ENCODE data around the gene ASCC2.

ASCC2 gene

DNA sequence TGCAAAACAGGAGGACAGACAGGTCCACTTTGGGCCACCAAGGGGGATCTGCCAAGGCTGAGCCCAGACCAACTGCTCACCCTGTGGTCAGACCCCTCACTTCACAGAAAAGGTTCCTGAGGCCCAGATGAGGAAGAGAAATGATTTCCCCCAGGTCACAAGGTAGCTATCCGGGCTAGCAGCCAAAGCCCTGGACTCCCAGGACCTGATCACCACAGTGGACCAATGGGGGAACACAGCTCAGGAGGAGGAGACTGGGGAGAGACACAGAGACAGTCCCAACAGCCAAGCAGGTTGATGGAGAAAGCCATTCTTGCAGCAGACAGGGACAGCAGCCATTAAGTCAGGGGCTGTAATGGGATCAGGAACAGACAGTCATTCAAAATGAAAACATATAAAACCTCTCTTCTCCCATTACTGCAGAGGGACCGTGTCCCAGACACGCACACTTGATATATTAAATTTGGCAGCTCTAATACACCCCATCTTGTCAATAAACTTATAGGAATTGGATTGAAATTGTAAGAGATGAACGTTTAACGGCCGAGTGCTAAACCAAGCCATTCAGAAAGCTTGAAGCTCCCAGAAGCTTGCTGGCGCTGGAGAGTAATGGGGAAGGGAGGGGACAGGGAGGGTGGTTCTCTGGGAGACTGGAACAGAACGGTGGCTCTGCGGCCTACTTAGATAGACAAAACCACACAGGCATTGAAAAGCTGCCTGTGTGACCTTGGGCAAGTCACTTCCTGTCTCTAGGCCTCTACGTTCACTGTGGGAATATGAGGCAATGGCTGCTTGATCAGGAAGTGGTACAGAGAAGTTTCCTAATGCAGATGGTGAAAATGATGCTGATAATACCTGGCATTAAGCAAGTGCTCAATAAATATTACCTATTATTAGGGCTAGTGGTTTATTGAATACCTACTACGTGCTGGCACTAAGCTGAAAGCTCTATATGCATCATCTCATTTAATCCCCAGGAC is 87.2 kb downstream of the ASCC2 start:
- POLR2A ChIA-PET: no interaction called here
- CTCF ChIA-PET: interaction anchor here (0.5 to 0.7 kb wide), 2 partner anchors 132 to 159 kb away, joined by 3 read pairs; partner anchors contain the start of gene MTMR3
- TF ChIP-seq LEF1 (IDR thresholded peaks at IDR 0.05; ENCODE audit: borderline replicate concordance): no peak
- TF ChIP-seq ELF4 (IDR thresholded peaks at IDR 0.05): no peak
- no peak for TF ChIP-seq SP1 (IDR thresholded peaks at IDR 0.05)
- TF ChIP-seq, protein P1, sequence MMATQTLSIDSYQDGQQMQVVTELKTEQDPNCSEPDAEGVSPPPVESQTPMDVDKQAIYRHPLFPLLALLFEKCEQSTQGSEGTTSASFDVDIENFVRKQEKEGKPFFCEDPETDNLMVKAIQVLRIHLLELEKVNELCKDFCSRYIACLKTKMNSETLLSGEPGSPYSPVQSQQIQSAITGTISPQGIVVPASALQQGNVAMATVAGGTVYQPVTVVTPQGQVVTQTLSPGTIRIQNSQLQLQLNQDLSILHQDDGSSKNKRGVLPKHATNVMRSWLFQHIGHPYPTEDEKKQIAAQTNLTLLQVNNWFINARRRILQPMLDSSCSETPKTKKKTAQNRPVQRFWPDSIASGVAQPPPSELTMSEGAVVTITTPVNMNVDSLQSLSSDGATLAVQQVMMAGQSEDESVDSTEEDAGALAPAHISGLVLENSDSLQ (IDR thresholded peaks at IDR 0.05): no peak
- no peak for TF ChIP-seq SUZ12 (IDR thresholded peaks at IDR 0.05)
- TF ChIP-seq ZNF384 (IDR thresholded peaks at IDR 0.05): no peak
- TF ChIP-seq FOXM1 (IDR thresholded peaks at IDR 0.05; ENCODE audit: borderline replicate concordance): no peak
- TF ChIP-seq BHLHE40 (IDR thresholded peaks at IDR 0.05; ENCODE audit: borderline replicate concordance): no peak
- no peak for TF ChIP-seq FOXK2 (IDR thresholded peaks at IDR 0.05)
- no peak for TF ChIP-seq FOXA1 (IDR thresholded peaks at IDR 0.05)
- DNase-seq (ENCODE audit: extremely low spot score): no peak

- POLR2A ChIA-PET: no interaction called here
- DNase-seq (ENCODE audit: extremely low spot score): no peak
- CTCF ChIA-PET: no interaction called here
- TF ChIP-seq FOXA1 (IDR thresholded peaks at IDR 0.05) (no peak), ARNT (IDR thresholded peaks at IDR 0.05) (no peak), ZNF384 (IDR thresholded peaks at IDR 0.05) (no peak), FOXK2 (IDR thresholded peaks at IDR 0.05) (no peak), SUZ12 (IDR thresholded peaks at IDR 0.05) (no peak), FOXM1 (IDR thresholded peaks at IDR 0.05; ENCODE audit: borderline replicate concordance) (no peak), CTBP1 (IDR thresholded peaks at IDR 0.05; ENCODE audit: borderline replicate concordance) (no peak)
These were observed 88.0 kb downstream of the ASCC2 start for GRCh38 chr22:29750029-29750428.

GRCh38 chr22:29748248-29748893 is 89.7 kb downstream of the ASCC2 start:
- CTCF ChIA-PET: no interaction called here

GRCh38 chr22:29747832-29748231 is 90.2 kb downstream of the ASCC2 start:
- CTCF ChIA-PET: no interaction called here
- DNase-seq (ENCODE audit: extremely low spot score): no peak
- TF ChIP-seq, protein P1 (IDR thresholded peaks at IDR 0.05): no peak
- TF ChIP-seq ARNT (IDR thresholded peaks at IDR 0.05): no peak
- TF ChIP-seq ZNF384 (IDR thresholded peaks at IDR 0.05): no peak
- no peak for TF ChIP-seq FOXA1 (IDR thresholded peaks at IDR 0.05)
- TF ChIP-seq L3MBTL2 (conservative IDR thresholded peaks at IDR 0.05): no peak
- no peak for TF ChIP-seq FOXK2 (IDR thresholded peaks at IDR 0.05)
- no peak for TF ChIP-seq NFRKB (IDR thresholded peaks at IDR 0.05)
- TF ChIP-seq CTBP1 (IDR thresholded peaks at IDR 0.05; ENCODE audit: borderline replicate concordance): no peak
- no peak for TF ChIP-seq SP1 (IDR thresholded peaks at IDR 0.05)
- no peak for TF ChIP-seq LEF1 (IDR thresholded peaks at IDR 0.05; ENCODE audit: borderline replicate concordance)
- TF ChIP-seq HDGF (IDR thresholded peaks at IDR 0.05; ENCODE audit: borderline replicate concordance): no peak
- TF ChIP-seq BHLHE40 (IDR thresholded peaks at IDR 0.05; ENCODE audit: borderline replicate concordance): no peak
- no peak for TF ChIP-seq ELF4 (IDR thresholded peaks at IDR 0.05)
- TF ChIP-seq SUZ12 (IDR thresholded peaks at IDR 0.05): no peak
- no peak for TF ChIP-seq TARDBP (IDR thresholded peaks at IDR 0.05)
- POLR2A ChIA-PET: interaction anchor here (1.7 kb wide), 1 partner anchor 19 kb away, joined by 5 read pairs; the partner anchor contains the start of genes UQCR10 and ZMAT5

More at GRCh38 chr22:29748248-29748893, 89.7 kb downstream of the ASCC2 start:
- TF ChIP-seq TARDBP (IDR thresholded peaks at IDR 0.05) (no peak), NFRKB (IDR thresholded peaks at IDR 0.05) (no peak), L3MBTL2 (conservative IDR thresholded peaks at IDR 0.05) (no peak), ELF4 (IDR thresholded peaks at IDR 0.05) (no peak), FOXA1 (IDR thresholded peaks at IDR 0.05) (no peak), SUZ12 (IDR thresholded peaks at IDR 0.05) (no peak), BHLHE40 (IDR thresholded peaks at IDR 0.05; ENCODE audit: borderline replicate concordance) (no peak), LEF1 (IDR thresholded peaks at IDR 0.05; ENCODE audit: borderline replicate concordance) (no peak), ZNF384 (IDR thresholded peaks at IDR 0.05) (no peak), HDGF (IDR thresholded peaks at IDR 0.05; ENCODE audit: borderline replicate concordance) (no peak), FOXM1 (IDR thresholded peaks at IDR 0.05; ENCODE audit: borderline replicate concordance) (no peak), ARNT (IDR thresholded peaks at IDR 0.05) (no peak)
- TF ChIP-seq, protein P1 (IDR thresholded peaks at IDR 0.05): no peak
- POLR2A ChIA-PET: interaction anchor here (1.7 kb wide), 1 partner anchor 18 kb away, joined by 5 read pairs; the partner anchor contains the start of genes UQCR10 and ZMAT5
- no peak for DNase-seq (ENCODE audit: extremely low spot score)

- no peak for TF ChIP-seq L3MBTL2 (conservative IDR thresholded peaks at IDR 0.05)
- TF ChIP-seq FOXA1 (IDR thresholded peaks at IDR 0.05): no peak
- TF ChIP-seq ZNF384 (IDR thresholded peaks at IDR 0.05): no peak
- no peak for TF ChIP-seq ELF4 (IDR thresholded peaks at IDR 0.05)
- no peak for TF ChIP-seq ARNT (IDR thresholded peaks at IDR 0.05)
- no peak for TF ChIP-seq CTBP1 (IDR thresholded peaks at IDR 0.05; ENCODE audit: borderline replicate concordance)
- TF ChIP-seq, protein P1 (IDR thresholded peaks at IDR 0.05): no peak
- TF ChIP-seq NFRKB (IDR thresholded peaks at IDR 0.05): no peak
- TF ChIP-seq HDGF (IDR thresholded peaks at IDR 0.05; ENCODE audit: borderline replicate concordance): no peak
- no peak for TF ChIP-seq FOXM1 (IDR thresholded peaks at IDR 0.05; ENCODE audit: borderline replicate concordance)
- POLR2A ChIA-PET: no interaction called here
- no peak for DNase-seq (ENCODE audit: extremely low spot score)
- CTCF ChIA-PET: no interaction called here
These were observed 93.2 kb downstream of the ASCC2 start for GRCh38 chr22:29744902-29745301.

Data from HEK293T (cell line).